Testis (tissue), 2 donors: ENCODE data around the gene MAMLD1.

Experiments used
- CTCF ChIP-seq, 3 experiments: fragments of 450-650 bp in 2 of 3; fragments of 200-600 bp in 1 of 3; sonication (generic) in 1 of 3; IDR thresholded peaks; one replicate each; pipeline ENCODE4 v1.5.1; 2016 to 2019; ENCODE audit warnings: antibody characterized with exemption in 3 of 3, mild to moderate bottlenecking in 2 of 3, moderate library complexity in 1 of 3
- POLR2A ChIP-seq: fragments of 450-650 bp; IDR thresholded peaks from one replicate; pipeline ENCODE4 v1.6.1; 2017; ENCODE audit warnings: antibody characterized with exemption, mild to moderate bottlenecking, moderate library complexity

DNA sequence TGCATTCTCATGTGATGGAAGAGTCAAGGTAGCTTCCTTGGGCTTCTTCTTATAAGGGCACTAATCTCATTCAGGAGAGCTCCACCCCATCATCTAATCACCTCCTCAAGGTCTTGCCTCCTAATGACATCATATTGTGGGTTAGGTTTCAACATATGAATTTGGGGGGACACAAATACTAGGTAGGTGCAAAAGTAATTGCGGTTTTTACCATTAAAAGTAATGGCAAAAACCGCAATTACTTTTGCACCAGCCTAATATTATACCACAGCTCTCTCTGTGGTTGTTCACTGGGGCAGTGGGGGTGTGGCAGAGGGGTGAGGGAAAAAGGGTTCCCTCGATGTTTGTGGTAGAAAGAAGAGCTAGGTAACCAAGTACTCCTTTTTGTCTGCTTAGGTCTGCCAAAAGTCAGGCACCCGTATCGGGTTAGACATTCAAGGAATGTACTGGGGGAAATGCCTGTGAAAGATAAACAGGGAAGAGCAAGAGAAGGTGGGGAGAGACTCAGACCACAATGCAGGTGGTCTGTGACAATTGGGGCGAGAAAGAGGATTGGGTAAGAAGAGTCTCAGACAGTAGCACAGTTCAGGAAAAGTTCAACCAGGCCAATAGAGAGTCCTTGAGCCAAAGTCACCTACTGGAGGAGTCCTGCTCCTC is 126.4 kb downstream of the MAMLD1 start:
- TF ChIP-seq POLR2A (no peak), CTCF (IDR thresholded peaks at IDR 0.05) (no peak)
